Measurements from ENCODE around the gene CLCN7.

CLCN7 gene

GRCh38 chr16:1460602-1461138 lies 14.2 kb downstream of the CLCN7 start:
- no peak for DNase-seq

GRCh38 chr16:1459967-1460366 lies 14.9 kb downstream of the CLCN7 start:
- no peak for DNase-seq

GRCh38 chr16:1458977-1459341 lies 15.9 kb downstream of the CLCN7 start:
- DNase-seq, result no peak

GRCh38 chr16:1458336-1458976 lies 16.4 kb downstream of the CLCN7 start:
- peak; percentile 33 for DNase-seq

- DNase-seq, result no peak
Measured at GRCh38 chr16:1457489-1458245, 17.2 kb downstream of the CLCN7 start.

- DNase-seq, result no peak
Measured at GRCh38 chr16:1456951-1457350, 17.9 kb downstream of the CLCN7 start.

GRCh38 chr16:1455190-1456171 lies 19.3 kb downstream of the CLCN7 start:
- no peak for DNase-seq

- DNase-seq, result no peak
Measured at GRCh38 chr16:1454561-1454960, 20.3 kb downstream of the CLCN7 start.

GRCh38 chr16:1453316-1453715 lies 21.5 kb downstream of the CLCN7 start:
- no peak for DNase-seq

- DNase-seq, result no peak
Measured at GRCh38 chr16:1452530-1452929, 22.3 kb downstream of the CLCN7 start.

- DNase-seq, result no peak
Measured at GRCh38 chr16:1451702-1452392, 23.0 kb downstream of the CLCN7 start.

GRCh38 chr16:1450841-1451240 lies 24.0 kb downstream of the CLCN7 start:
- no peak for DNase-seq

- no peak for DNase-seq
Measured at GRCh38 chr16:1450218-1450617, 24.6 kb downstream of the CLCN7 start.

- no peak for DNase-seq
Measured at GRCh38 chr16:1449201-1449788, 25.5 kb downstream of the CLCN7 start.

GRCh38 chr16:1448536-1449116 lies 26.2 kb downstream of the CLCN7 start:
- DNase-seq, result no peak

- no peak for DNase-seq
Measured at GRCh38 chr16:1447965-1448364, 26.9 kb downstream of the CLCN7 start.

- DNase-seq, result no peak
Measured at GRCh38 chr16:1446296-1447080, 28.3 kb downstream of the CLCN7 start.

- no peak for DNase-seq
Measured at GRCh38 chr16:1445518-1446203, 29.2 kb downstream of the CLCN7 start.

GRCh38 chr16:1444730-1445517 lies 29.9 kb downstream of the CLCN7 start:
- DNase-seq, result no peak
